ENCODE results near the gene DHRS7C.

GRCh38 chr17:9824797-9825338 is 33.5 kb upstream of the DHRS7C start:
- no peak for TF ChIP-seq ZC3H10 (CRISPR knock-in tag; IDR thresholded peaks at IDR 0.05)
- no peak for TF ChIP-seq ARNTL (CRISPR knock-in tag; IDR thresholded peaks at IDR 0.05; ENCODE audit: borderline replicate concordance, low read depth)
- no peak for TF ChIP-seq PPARA (CRISPR knock-in tag; IDR thresholded peaks at IDR 0.05; ENCODE audit: borderline replicate concordance)
- TF ChIP-seq PATZ1 (CRISPR knock-in tag; IDR thresholded peaks at IDR 0.05; ENCODE audit: borderline replicate concordance): no peak
- TF ChIP-seq BACH2 (CRISPR knock-in tag; IDR thresholded peaks at IDR 0.05; ENCODE audit: borderline replicate concordance): no peak
- no peak for TF ChIP-seq ZNF8 (CRISPR knock-in tag; IDR thresholded peaks at IDR 0.05)
- no peak for TF ChIP-seq SNAI2 (CRISPR knock-in tag; IDR thresholded peaks at IDR 0.05)

Measured in SK-N-SH treated with all-trans-retinoic acid at 6 μM for 48 hours (cell line).